HepG2 (cell line): ENCODE data around the gene PIEZO2. TPM values are rescaled to one million over a fixed set of nuclear protein-coding genes. Genes with fewer than 3 reads are reported as not detected.

Experiments
- E2F1 ChIP-seq: sonication (generic); formaldehyde crosslinking; IDR thresholded peaks from 2 replicates; pipeline ENCODE4 v1.5.0; 2020; ENCODE audit warnings: missing genetic modification reagents
- FOSL2 ChIP-seq: sonication (generic); formaldehyde crosslinking; IDR thresholded peaks from 2 replicates; pipeline ENCODE4 v1.4.0; 2020; ENCODE audit warnings: missing genetic modification reagents
- KDM4B ChIP-seq: sonication (generic); formaldehyde crosslinking; IDR thresholded peaks from 2 replicates; pipeline ENCODE4 v1.4.0; 2020; ENCODE audit warnings: missing genetic modification reagents
- MIER3 ChIP-seq: IDR thresholded peaks from 2 replicates; pipeline ENCODE4 v1.6.1; 2016; ENCODE audit warnings: missing compliant biosample characterization, borderline replicate concordance
- NCOA1 ChIP-seq: sonication (generic); formaldehyde crosslinking; IDR thresholded peaks from 2 replicates; pipeline ENCODE4 v1.9.0; 2021; ENCODE audit warnings: missing genetic modification reagents
- PBX3 ChIP-seq: sonication (generic); formaldehyde crosslinking; IDR thresholded peaks from 2 replicates; pipeline ENCODE4 v1.8.1; 2023; ENCODE audit warnings: missing genetic modification reagents, inconsistent platforms, borderline replicate concordance
- POLR2G ChIP-seq: fragments of 200-400 bp; formaldehyde crosslinking; IDR thresholded peaks from 2 replicates; pipeline ENCODE4 v1.6.1; 2018; ENCODE audit warnings: mild to moderate bottlenecking, low read depth, low read length, moderate library complexity
- ZBTB4 ChIP-seq: sonication (generic); formaldehyde crosslinking; IDR thresholded peaks from 2 replicates; pipeline ENCODE4 v1.4.0; 2020; ENCODE audit warnings: missing genetic modification reagents, mild to moderate bottlenecking, borderline replicate concordance
- ZNF160 ChIP-seq: sonication (generic); formaldehyde crosslinking; IDR thresholded peaks from 2 replicates; pipeline ENCODE4 v1.8.0; 2022; ENCODE audit warnings: mild to moderate bottlenecking, inconsistent platforms, missing genetic modification reagents
- ZNF326 ChIP-seq: sonication (generic); formaldehyde crosslinking; IDR thresholded peaks from 2 replicates; pipeline ENCODE4 v1.4.0; 2020; ENCODE audit warnings: missing genetic modification reagents, borderline replicate concordance
- ZNF350 ChIP-seq: sonication (generic); formaldehyde crosslinking; IDR thresholded peaks from 2 replicates; pipeline ENCODE4 v1.4.0; 2020; ENCODE audit warnings: mild to moderate bottlenecking, low read depth, missing genetic modification reagents, borderline replicate concordance
- ZNF446 ChIP-seq: sonication (generic); formaldehyde crosslinking; IDR thresholded peaks from 2 replicates; pipeline ENCODE4 v1.5.0; 2020; ENCODE audit warnings: mild to moderate bottlenecking, missing genetic modification reagents
- ZNF563 ChIP-seq: sonication (generic); formaldehyde crosslinking; IDR thresholded peaks from 2 replicates; pipeline ENCODE4 v1.8.0; 2022; ENCODE audit warnings: mild to moderate bottlenecking, moderate library complexity, missing genetic modification reagents
- ZNF577 ChIP-seq: sonication (generic); formaldehyde crosslinking; IDR thresholded peaks from 2 replicates; pipeline ENCODE4 v1.4.0; 2020; ENCODE audit warnings: mild to moderate bottlenecking, low read depth, missing genetic modification reagents, borderline replicate concordance
- ZUFSP ChIP-seq: sonication (generic); formaldehyde crosslinking; IDR thresholded peaks from 2 replicates; pipeline ENCODE4 v1.9.0; 2021; ENCODE audit warnings: missing genetic modification reagents, mild to moderate bottlenecking, borderline replicate concordance
- polyA plus RNA-seq, 8 experiments: library from polyadenylated mRNA; depleted of rRNA in 3 of 8; stranded (reverse) in 7 of 8; unstranded in 1 of 8; fragments of >200 nt; fragmentation: Illumina TruSeq in 4 of 8; extraction: Trizol in 4 of 8; gene quantifications; 2 replicates each; pipeline versions ENCODE4 v1.2.1 to v1.2.3, GENCODE V29; 2011 to 2016; ENCODE audit warnings: low read depth in 4 of 8, missing spikeins in 1 of 8, mixed read lengths in 1 of 8; ENCODE audit not compliant: insufficient read depth in 1 of 8
- total RNA-seq, 5 experiments: library from RNA; depleted of rRNA; stranded (reverse); fragments of >200 nt; fragmentation: Illumina TruSeq; extraction: Trizol; gene quantifications; 2 replicates each; pipeline ENCODE4 v1.2.3, GENCODE V29; 2016; ENCODE audit warnings: low read depth in 1 of 5

PIEZO2 gene
- total and polyA plus RNA-seq, 2 of the 13 experiments (the other 11 are each of a cell fraction or from before 2014, with no cell fraction given), result 15.2 to 27.2 TPM

GRCh38 chr18:11149441-11150270 lies at the start of gene PIEZO2 (continued):
- TF ChIP-seq ZBTB4 (CRISPR knock-in tag), result no peak
- peak; percentile 97 for TF ChIP-seq PBX3 (CRISPR knock-in tag)
- no peak for TF ChIP-seq ZUFSP (CRISPR knock-in tag)
- TF ChIP-seq ZNF577 (CRISPR knock-in tag), result no peak
- peak; percentile 27; the same call in 1 of the 2 replicates for TF ChIP-seq ZNF446 (CRISPR knock-in tag)
- peak; percentile 77; the same call in 1 of the 2 replicates for TF ChIP-seq ZNF563
- no peak for TF ChIP-seq ZNF350 (CRISPR knock-in tag)
- TF ChIP-seq E2F1, result peak; percentile 72
- peak; percentile 35; the same call in 1 of the 2 replicates for TF ChIP-seq NCOA1 (CRISPR knock-in tag)
- TF ChIP-seq FOSL2 (CRISPR knock-in tag), result no peak
- TF ChIP-seq MIER3 (CRISPR knock-in tag), result no peak
- no peak for TF ChIP-seq KDM4B (CRISPR knock-in tag)
- peak; percentile 61; the same call in 1 of the 2 replicates for TF ChIP-seq POLR2G
- TF ChIP-seq ZNF160, result no peak
- TF ChIP-seq ZNF326 (CRISPR knock-in tag), result no peak
